ENCODE data around the gene TTLL5. TPM values are rescaled to one million over a fixed set of nuclear protein-coding genes. Genes with fewer than 3 reads are reported as not detected.

The TTLL5 gene
- total and polyA plus RNA-seq, 2 of the 4 experiments (the other 2 are of a cell fraction) = 11.9 to 16.7 TPM

DNA sequence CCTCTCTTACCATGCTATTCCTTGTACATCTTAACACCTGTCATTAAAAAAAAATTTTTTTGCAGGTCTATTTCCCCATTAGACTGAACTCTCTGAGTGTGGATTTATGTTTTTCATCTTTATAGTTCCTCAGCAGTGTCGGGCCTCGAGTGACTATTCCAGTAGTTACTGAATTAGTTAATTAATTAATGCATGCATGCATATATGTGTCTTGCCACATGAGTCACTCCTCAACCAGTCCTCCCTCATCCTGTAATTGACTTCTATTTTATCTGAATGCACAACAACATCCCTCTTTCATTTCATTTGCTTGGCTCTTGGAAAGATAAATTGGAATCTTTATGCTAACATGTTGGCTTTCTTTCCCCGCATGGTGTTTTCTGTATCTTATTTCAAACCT, 36.0 kb upstream of the TTLL5 start:
- Histone ChIP-seq H3K27me3 (ENCODE audit: control insufficient read depth, insufficient read depth, low read length) (peaks cover 10% of the 10 kb centered on the region; the same call in 1 of the 2 replicates), H3K79me1 (ENCODE audit: low read depth in 1 of 2, low read length in 2 of 2) (no peaks in the 10 kb centered on the region), H3K23ac (ENCODE audit: low read depth, low read length) (no peak overlapping the region), H4K20me1 (ENCODE audit: insufficient read depth, low read length) (no peaks in the 10 kb centered on the region), H3K4me3 (ENCODE audit: insufficient read depth, low read depth, low read length) (no peak overlapping the region), H4K8ac (ENCODE audit: low read depth in 2 of 2, low read length in 2 of 2) (no peak overlapping the region), H3K56ac (ENCODE audit: extremely low read depth, insufficient read depth, low read length) (no peak overlapping the region), H3K9me3 (ENCODE audit: control insufficient read depth, insufficient read depth, low read length) (no peaks in the 10 kb centered on the region), H2BK5ac (ENCODE audit: low read depth, low read length, poor library complexity, severe bottlenecking) (no peak overlapping the region), H3K14ac (replicated peaks; ENCODE audit: low read depth, low read length) (no peak overlapping the region), H3K4ac (ENCODE audit: low read depth, low read length) (no peak overlapping the region), H2BK15ac (ENCODE audit: low read depth, low read length) (no peak overlapping the region), H2AK9ac (replicated peaks; ENCODE audit: low read depth, low read length, poor library complexity) (no peak overlapping the region), H2BK20ac (ENCODE audit: low read depth, low read length) (no peak overlapping the region), H3K4me1 (ENCODE audit: control insufficient read depth, insufficient read depth, low read length) (no peaks in the 10 kb centered on the region), H3K9ac (ENCODE audit: low read depth, low read length) (no peak overlapping the region), H2AK5ac (ENCODE audit: low read depth, low read length) (no peak overlapping the region), H2BK120ac (ENCODE audit: low read depth, low read length) (no peak overlapping the region), H3K27ac (ENCODE audit: insufficient read depth, low read length) (no peak overlapping the region), H3K18ac (ENCODE audit: low read depth, low read length) (no peak overlapping the region), H4K91ac (ENCODE audit: insufficient read depth, low read depth, low read length) (no peak overlapping the region), H2AFZ (replicated peaks; ENCODE audit: low read length, poor library complexity) (no peak overlapping the region), H4K5ac (ENCODE audit: low read depth, low read length) (no peak overlapping the region), H3K36me3 (ENCODE audit: control insufficient read depth, insufficient read depth, low read length) (no peaks in the 10 kb centered on the region), H3K4me2 (ENCODE audit: low read depth, low read length) (no peak overlapping the region), H3K9me1 (ENCODE audit: insufficient read depth, low read length) (no peaks in the 10 kb centered on the region)
- no peak for ATAC-seq (ENCODE audit: low read depth)
- DNase-seq = no peak
- no CpG with 5 or more reads among the region's 3 CpGs for WGBS, 2 experiments (ENCODE audit: extremely low coverage in 2 of 2, insufficient read length in 1 of 2)
- ChIA-PET POLR2A (ENCODE audit: unreplicated experiment) (no interaction called here), CTCF (no interaction called here)
- no TSS peak for BruUV-seq (replicated peaks)
- TF ChIP-seq RCOR1 (IDR thresholded peaks at IDR 0.05; ENCODE audit: insufficient replicate concordance, low read length) (no peak), POLR2A (IDR thresholded peaks at IDR 0.05; ENCODE audit: low read depth, low read length) (no peak), RAD21 (IDR thresholded peaks at IDR 0.05; ENCODE audit: low read length) (no peak), CEBPB (IDR thresholded peaks at IDR 0.05; ENCODE audit: low read depth, low read length) (no peak), SMC3 (IDR thresholded peaks at IDR 0.05; ENCODE audit: low read depth, low read length) (no peak), FOS (IDR thresholded peaks at IDR 0.05; ENCODE audit: low read depth, low read length) (no peak), NFE2L2 (IDR thresholded peaks at IDR 0.05; ENCODE audit: low read depth, low read length) (no peak), MXI1 (IDR thresholded peaks at IDR 0.05; ENCODE audit: borderline replicate concordance, low read depth, low read length) (no peak), RFX5 (IDR thresholded peaks at IDR 0.05; ENCODE audit: low read depth, low read length) (no peak), MAFK (IDR thresholded peaks at IDR 0.05; ENCODE audit: low read depth, low read length) (no peak)
- in situ Hi-C loops (cut with MboI; ENCODE audit: low sequenced_read_pairs) (no loop called here), dilution Hi-C loops (cut with HindIII; ENCODE audit: low sequenced_read_pairs, unreplicated experiment) (no loop called here), intact Hi-C loops (cut with micrococcal nuclease) (no loop called here)
